GM21423 (cell line): ENCODE data around the gene SBSN.

ENCODE experiments used
- ATAC-seq: cut with Tn5 transposase; IDR thresholded peaks from one replicate; pipeline ENCODE4 v1.9.1; 2021; ENCODE audit warnings: mild to moderate bottlenecking, moderate library complexity; ENCODE audit not compliant: unreplicated experiment

The SBSN gene

DNA sequence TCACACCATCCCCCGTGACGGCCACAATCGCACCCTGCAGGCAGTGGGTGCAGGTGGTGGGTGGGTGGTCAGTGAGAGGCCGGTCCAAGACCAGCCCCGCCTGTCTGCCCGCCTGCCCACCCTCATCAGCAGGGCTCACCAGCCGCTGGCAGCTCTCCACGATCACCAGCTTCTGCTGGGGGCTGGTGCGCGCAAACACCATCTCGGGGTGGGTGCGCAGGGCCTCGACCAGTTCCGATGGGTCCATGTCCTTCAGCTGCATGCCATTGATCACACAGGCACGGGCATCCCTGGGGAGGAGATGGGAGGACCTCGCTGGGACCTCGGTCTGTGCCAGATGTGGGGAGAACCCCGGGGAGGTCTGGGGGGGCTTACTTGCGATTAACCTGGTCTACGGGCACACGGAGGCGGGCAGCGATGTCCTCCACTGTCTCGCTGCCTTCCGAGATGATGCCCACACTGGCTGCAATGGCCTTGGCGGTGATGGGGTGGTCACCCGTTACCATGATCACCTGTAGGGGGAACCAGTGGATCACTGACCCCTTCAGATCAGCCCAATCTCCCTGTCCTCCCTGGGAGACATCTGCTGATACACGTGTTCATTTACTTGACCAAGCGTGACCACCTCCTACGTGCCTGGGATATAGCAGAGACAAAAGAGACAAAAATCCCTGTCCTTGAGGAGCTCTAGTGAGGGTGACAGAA lies 27.3 kb upstream of the SBSN start:
- ATAC-seq: no peak

DNA sequence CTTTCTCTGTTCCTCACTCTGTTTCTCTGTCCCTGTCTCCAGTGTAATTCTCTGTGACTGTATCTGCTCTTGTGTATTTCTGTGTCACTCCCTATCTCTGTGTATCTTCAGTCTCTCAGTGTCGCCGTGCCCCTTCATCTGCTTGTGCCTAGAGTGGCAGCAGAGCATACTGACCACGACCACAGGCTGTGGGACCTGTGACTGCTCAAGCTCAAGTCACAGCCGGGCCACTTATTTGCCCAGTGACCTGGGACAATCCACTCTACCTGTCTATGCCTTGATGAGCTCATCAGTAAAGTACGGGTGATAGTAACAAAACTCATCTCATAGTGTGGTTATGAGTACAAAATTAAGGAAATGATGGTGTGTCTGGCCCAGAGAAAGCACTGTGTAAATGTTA lies 26.0 kb upstream of the SBSN start:
- ATAC-seq: no peak

DNA sequence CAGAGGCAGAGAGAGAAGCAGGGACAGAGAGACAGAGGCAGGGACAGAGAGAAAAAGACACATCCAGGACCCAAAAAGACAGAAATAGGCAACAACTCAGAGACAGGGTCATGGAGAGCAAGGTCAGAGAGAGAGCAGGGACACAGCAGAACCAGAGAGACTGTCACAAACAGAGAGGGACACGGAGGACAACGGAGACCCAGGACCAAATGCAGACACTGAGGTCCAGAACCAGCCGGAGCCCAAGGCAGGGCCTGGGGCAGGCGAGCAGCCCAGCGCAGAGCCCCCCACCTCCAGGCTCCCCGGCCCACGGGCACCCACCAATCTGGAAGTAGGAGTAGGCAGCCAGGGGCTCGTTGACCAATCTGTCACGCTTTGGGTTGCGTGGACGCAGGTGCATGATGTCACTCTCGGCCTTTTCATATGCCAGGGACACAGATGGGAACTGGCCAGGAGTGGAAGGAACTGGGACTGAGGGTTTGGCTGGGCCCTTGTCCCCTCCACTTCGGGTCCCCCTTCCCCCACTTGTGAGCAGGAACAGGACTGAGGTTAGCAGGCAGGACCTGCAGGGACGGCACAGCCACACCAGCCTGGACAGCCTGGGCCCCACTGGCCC lies 25.4 kb upstream of the SBSN start:
- no peak for ATAC-seq

- ATAC-seq: no peak
These were observed 24.6 kb upstream of the SBSN start for GRCh38 chr19:35552534-35553384.

- ATAC-seq: no peak
These were observed 23.1 kb upstream of the SBSN start for GRCh38 chr19:35551091-35551810.

GRCh38 chr19:35549879-35550523 lies 21.9 kb upstream of the SBSN start:
- ATAC-seq: no peak

GRCh38 chr19:35549174-35549788 lies 21.2 kb upstream of the SBSN start:
- ATAC-seq: no peak

- ATAC-seq: no peak
These were observed 18.4 kb upstream of the SBSN start for GRCh38 chr19:35546532-35546931.

GRCh38 chr19:35545855-35546381 lies 17.8 kb upstream of the SBSN start:
- ATAC-seq: peak; percentile 28

DNA sequence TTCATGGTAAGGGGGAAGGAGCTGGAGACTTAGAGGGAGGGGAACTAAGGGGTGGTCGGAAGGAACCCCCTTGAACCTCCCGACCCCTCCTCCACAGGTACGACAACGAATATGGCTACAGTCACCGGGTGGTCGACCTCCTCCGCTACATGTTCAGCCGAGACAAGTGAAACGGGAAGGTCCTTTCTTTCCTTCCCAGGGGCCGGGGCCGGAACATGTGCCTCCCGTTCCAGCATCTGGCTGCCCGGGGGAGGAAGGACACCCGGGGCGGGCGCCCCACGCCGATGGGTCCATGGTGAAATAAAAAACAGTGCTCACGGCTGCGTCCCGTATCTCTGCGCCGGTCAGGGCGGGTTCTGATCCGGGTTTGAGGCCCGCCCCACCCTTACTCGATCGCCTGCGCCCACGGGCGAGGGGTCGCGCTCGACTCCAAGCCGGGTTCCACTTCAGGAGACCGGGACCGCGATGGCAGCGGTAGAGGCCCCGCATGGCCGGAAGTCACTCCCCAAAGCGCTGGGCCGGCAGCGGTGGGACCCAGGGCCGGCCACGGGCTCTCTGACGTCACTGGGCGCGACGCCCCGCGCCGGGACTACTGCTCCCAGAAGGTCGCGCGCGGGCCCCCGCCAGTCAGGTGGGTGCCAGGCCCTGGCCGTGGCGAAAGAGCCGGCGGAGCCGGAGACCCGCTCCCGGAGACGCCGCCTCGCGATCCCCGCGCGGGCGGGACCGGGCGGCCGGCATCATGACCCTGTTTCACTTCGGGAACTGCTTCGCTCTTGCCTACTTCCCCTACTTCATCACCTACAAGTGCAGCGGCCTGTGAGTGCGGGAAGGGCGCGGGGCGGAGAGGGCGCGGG lies 17.1 kb upstream of the SBSN start, which contains the start of gene TMEM147:
TMEM147 (plus strand) TSS at position 626 of the 854 bp plus-strand sequence; CDS start at position 740, 114 bp downstream.
- ATAC-seq: peak; percentile 84

GRCh38 chr19:35544110-35544802 lies 16.1 kb upstream of the SBSN start:
- ATAC-seq: no peak

- ATAC-seq: no peak
These were observed 15.4 kb upstream of the SBSN start for GRCh38 chr19:35543280-35544109.

DNA sequence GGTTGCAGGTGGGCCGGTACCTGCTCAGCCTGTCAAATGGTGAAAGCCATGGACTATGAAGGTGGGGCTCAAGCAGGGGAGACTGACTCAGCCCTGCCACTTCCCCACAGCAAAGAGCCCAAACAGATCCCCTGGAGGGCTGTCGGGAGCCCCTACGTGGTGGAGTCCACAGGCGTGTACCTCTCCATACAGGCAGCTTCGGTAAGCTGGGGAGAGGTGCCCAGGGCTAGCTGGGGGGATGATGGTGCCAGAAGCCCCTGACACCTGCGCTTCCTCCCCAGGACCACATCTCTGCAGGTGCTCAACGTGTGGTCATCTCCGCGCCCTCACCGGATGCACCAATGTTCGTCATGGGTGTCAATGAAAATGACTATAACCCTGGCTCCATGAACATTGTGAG lies 14.1 kb upstream of the SBSN start:
- ATAC-seq: no peak

GRCh38 chr19:35540356-35540927 lies 12.3 kb upstream of the SBSN start:
- no peak for ATAC-seq

GRCh38 chr19:35539850-35540249 lies 11.7 kb upstream of the SBSN start:
- no peak for ATAC-seq

- ATAC-seq: no peak
These were observed 11.2 kb upstream of the SBSN start for GRCh38 chr19:35539314-35539713.

DNA sequence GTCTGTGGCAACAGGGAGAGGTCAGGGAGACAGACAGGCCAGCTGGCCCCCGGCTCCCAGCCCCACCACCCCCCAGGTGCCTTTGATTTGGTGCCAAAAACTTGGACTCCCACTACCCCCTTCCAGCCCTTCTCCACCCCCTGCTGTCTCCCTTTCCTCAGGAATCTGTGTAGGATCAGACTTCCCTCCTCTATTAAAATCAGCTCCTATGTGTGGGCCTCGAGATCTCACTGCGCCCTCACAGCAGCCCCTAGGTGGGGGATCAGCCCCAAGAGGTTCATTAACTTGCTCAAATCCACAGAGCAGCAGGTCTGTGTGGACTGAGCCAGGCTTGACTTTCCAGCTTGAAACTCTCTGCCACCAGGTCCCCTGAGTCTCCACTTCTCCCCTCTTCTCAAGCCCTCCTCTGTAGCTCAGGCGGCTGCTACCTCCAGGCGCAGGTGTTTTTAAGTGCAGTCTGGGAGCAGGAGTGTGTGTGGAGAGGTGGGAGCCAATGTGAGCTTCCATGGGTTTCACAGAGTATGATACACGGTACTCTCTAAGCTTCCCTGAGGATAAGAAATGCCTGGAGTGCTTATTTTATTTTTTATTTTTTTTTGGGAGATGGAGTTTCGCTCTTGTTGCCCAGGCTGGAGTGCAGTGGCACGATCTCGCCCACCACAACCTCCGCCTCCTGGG lies 6.8 kb upstream of the SBSN start:
- ATAC-seq: no peak
